BJ (cell line): ENCODE results near the gene ECEL1. TPM values are rescaled to one million over a fixed set of nuclear protein-coding genes. Genes with fewer than 3 reads are reported as not detected.

Source experiments
- CTCF ChIA-PET: fragments of 350-600 bp; formaldehyde crosslinking; extraction: SDS; loops from one replicate; lab custom pipeline; 2021; ENCODE audit warnings: antibody characterized with exemption, inconsistent platforms; lab: Yijun Ruan, JAX
- POLR2A ChIA-PET: fragments of 300-600 bp; sonication (Branson Sonifier 250); formaldehyde crosslinking; extraction: SDS; loops from one replicate; lab custom pipeline; 2021; ENCODE audit warnings: antibody characterized with exemption; lab: Charles Lee
- DNase-seq: peaks from one replicate; pipeline ENCODE4 v3.0.0-alpha.2; 2011; ENCODE audit warnings: low read depth
- H3K27me3 ChIP-seq: 2 replicates; pipeline ENCODE4 v1.6.0; 2011; ENCODE audit warnings: low read length; ENCODE audit not compliant: control insufficient read depth, insufficient read depth
- H3K36me3 ChIP-seq: 2 replicates; pipeline ENCODE4 v1.5.1; 2011; ENCODE audit warnings: low read length; ENCODE audit not compliant: control insufficient read depth, insufficient read depth
- H3K4me3 ChIP-seq: 2 replicates; pipeline ENCODE4 v1.5.1; 2011; ENCODE audit warnings: low read depth, mild to moderate bottlenecking, control low read depth, low read length
- CTCF ChIP-seq: IDR thresholded peaks from 2 replicates; pipeline ENCODE4 v1.5.1; 2011; ENCODE audit warnings: low read depth, mild to moderate bottlenecking, control low read depth, inconsistent platforms, low read length, moderate library complexity; ENCODE audit not compliant: insufficient read depth
- polyA plus RNA-seq: library from polyadenylated mRNA; depleted of rRNA; stranded (reverse); fragments of >200 nt; gene quantifications from 2 replicates; pipeline ENCODE4 v1.2.3, GENCODE V29; 2011

Gene ECEL1
- polyA plus RNA-seq, 1 experiment: not detected

GRCh38 chr2:232486558-232487384 lies 863 bp downstream of the ECEL1 start:
- H3K4me3 ChIP-seq: no peak overlapping the region

DNA sequence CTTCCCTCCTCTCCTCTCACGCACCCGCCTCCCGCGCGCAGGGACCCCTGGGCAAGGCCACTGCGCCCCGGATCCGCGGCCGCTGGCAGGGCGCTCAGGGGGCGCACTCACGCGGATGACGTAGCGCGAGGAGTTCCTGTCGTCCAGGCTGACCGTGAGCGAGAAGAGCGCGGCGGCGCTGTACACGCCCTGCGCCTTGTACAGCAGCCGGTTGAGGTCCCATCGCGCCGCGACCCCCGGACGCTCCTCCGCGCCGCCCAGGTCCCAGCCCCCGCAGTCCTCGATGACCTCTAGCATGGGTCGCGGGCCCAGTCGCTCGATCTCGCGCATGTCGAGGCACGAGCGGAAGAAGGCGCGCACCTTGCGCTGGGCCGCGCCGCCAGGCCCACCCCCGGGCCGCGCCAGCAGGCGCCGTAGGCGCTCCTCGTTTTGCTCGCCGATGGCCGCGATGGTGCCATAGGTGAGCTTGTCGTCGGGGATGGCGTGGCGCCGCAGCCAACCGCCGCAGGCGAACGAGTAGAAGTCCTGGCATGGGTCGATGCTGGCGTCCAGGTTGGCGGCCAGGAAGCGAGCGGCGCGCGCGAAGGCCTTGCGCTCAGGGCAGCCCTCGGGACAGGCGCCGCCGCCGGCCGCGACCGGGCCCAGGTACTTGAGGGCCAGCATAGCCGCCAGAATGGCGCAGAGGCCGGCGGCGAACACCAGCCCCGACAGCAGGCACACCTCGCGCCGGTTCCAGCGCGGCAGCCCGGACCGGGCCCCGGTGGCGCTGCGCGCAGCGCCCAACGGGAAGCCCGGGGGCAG lies 1.7 kb downstream of the ECEL1 start:
- H3K36me3 ChIP-seq: no peaks in the 10 kb centered on the region
- DNase-seq: no peak
- ChIA-PET CTCF (no interaction called here), POLR2A (no interaction called here)
- no peak overlapping the region for H3K4me3 ChIP-seq
- TF ChIP-seq CTCF: no peak
- peaks cover 27% of the 10 kb centered on the region for H3K27me3 ChIP-seq

More at GRCh38 chr2:232486558-232487384, 863 bp downstream of the ECEL1 start:
- Histone ChIP-seq H3K36me3 (no peaks in the 10 kb centered on the region), H3K27me3 (peaks cover 27% of the 10 kb centered on the region)
- ChIA-PET POLR2A (no interaction called here), CTCF (no interaction called here)
- TF ChIP-seq CTCF: no peak
- DNase-seq: no peak

GRCh38 chr2:232485348-232485756 lies 2.3 kb downstream of the ECEL1 start:
- H3K27me3 ChIP-seq: peaks cover 27% of the 10 kb centered on the region
- TF ChIP-seq CTCF: no peak
- ChIA-PET POLR2A (no interaction called here), CTCF (no interaction called here)
- DNase-seq: no peak
- no peaks in the 10 kb centered on the region for H3K36me3 ChIP-seq
- H3K4me3 ChIP-seq: no peak overlapping the region

- ChIA-PET CTCF (no interaction called here), POLR2A (no interaction called here)
- TF ChIP-seq CTCF: no peak
- no peak for DNase-seq
- Histone ChIP-seq H3K36me3 (no peaks in the 10 kb centered on the region), H3K4me3 (no peak overlapping the region), H3K27me3 (peaks cover 27% of the 10 kb centered on the region)
Observed at GRCh38 chr2:232484628-232485347, 2.8 kb downstream of the ECEL1 start.
